Activated naive CD4-positive, alpha-beta T cell treated with anti-CD3 and anti-CD28 coated beads, Interleukin-2, amount 50 U/mL, for 24 hours (primary cell): ENCODE data around the gene LSM4.

Source experiments
- H3K27ac Mint-ChIP-seq: one replicate; pipeline ENCODE4 v1.8.0; 2021; ENCODE audit warnings: mild to moderate bottlenecking, mixed read lengths
- H3K27me3 Mint-ChIP-seq: one replicate; pipeline ENCODE4 v1.8.0; 2021; ENCODE audit warnings: mixed read lengths
- H3K36me3 Mint-ChIP-seq: one replicate; pipeline ENCODE4 v1.8.0; 2021; ENCODE audit warnings: mixed read lengths
- H3K4me1 Mint-ChIP-seq: one replicate; pipeline ENCODE4 v1.8.0; 2021; ENCODE audit warnings: mixed read lengths
- H3K4me3 Mint-ChIP-seq: one replicate; pipeline ENCODE4 v1.8.0; 2021; ENCODE audit warnings: mild to moderate bottlenecking, mixed read lengths
- H3K9me3 Mint-ChIP-seq: one replicate; pipeline ENCODE4 v1.8.0; 2021; ENCODE audit warnings: mixed read lengths

The LSM4 gene

DNA sequence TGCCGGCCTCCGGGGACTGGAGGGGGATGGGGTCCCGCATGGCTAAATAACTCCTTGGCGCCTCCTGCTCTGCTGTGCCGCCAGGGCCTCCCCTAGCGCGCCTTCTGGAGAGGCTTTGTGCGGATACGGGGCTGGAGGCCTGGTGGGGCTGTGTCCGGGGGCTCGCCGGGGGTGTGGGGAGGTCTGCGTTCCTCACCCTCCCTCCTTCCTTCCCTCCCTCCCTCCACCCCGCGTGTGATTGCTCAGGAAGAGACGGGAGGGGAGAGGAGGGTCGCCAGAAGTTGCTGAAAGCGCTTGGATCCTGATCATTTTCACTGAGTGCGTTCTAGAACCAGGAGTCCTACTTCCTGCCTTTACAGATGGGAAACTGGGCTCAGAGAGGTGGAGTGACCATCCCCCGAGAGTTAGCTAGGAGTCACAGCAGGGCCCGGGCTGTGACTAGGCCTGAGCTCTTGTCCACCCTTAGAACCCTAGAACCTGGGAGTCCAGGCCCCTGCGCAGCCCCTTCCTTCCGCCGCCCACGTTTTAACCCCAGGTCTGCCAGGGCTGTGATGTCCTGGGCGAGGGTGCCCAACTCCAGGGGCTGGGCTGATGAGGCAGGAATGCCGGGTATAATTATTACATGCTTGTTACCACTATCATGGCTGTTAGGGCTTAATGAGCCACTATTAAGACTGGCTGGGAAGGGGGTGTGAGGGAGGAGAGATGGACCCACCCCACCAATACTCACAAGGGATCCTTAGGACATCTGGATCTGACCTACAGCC is 40.7 kb downstream of the LSM4 start:
- H3K27me3 Mint-ChIP-seq = no peaks in the 10 kb centered on the region
- peak overlapping the region; percentile 95 for H3K27ac Mint-ChIP-seq
- H3K4me1 Mint-ChIP-seq = peaks cover 61% of the 10 kb centered on the region
- no peaks in the 10 kb centered on the region for H3K9me3 Mint-ChIP-seq
- H3K4me3 Mint-ChIP-seq = peak overlapping the region; percentile 82
- peaks cover 4% of the 10 kb centered on the region for H3K36me3 Mint-ChIP-seq

DNA sequence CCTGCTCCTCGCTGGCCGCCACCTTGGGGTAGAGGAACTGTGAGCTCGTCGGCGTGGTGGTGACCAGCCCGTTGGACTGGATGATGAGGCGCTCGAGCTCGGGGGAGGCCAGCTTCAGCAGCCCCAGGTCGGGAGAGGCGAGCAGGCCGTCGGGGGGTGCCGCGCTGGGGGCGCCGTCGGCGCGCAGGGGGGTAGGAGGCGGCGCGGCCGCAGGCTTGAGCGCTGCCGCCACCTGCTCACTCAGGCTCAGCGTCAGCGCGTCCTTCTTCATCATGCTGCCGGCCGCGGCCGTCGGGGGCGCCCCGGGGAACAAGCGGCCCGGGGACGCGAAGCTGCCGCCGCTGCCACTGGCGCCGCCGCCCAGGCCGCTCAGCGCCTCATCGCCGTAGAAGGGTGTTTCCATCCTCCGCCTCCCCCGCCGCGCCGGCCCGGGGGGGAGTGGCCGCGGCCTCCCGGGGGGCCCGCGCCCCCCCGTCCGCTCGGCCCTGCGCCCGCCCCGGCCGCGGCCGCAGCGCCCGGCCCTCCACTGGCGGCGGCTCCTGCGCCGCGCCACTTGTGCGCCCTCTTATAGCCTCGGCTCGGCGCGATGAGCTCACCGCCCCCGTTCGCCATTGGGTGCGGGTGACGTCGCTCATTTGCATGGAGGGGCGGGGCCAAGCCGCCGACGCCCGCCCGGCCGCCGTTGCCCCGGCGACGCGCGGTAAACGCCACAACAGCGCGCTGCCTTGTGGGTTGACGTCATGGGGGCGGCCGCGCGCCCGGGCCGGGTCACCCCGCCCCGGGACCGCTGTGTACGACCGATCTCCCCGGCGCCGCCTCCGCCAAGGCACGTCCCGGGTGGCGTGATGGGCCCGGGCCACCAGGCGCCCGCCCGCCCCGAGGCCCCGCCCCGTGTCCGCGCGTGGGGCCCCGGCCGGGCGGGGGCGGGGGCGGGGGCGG is 41.5 kb downstream of the LSM4 start, which contains the start of gene JUND:
Gene JUND, minus strand, starts transcription at position 541 of the 939 bp plus-strand sequence. Its CDS starts 138 bp downstream, at position 403.
- peaks cover 4% of the 10 kb centered on the region for H3K36me3 Mint-ChIP-seq
- peak within 1 kb of the TSS; percentile 95 for H3K27ac Mint-ChIP-seq
- peak within 1 kb of the TSS; percentile 89 for H3K4me3 Mint-ChIP-seq
- H3K4me1 Mint-ChIP-seq = peaks cover 55% of the 10 kb centered on the region
- no peaks in the 10 kb centered on the region for H3K27me3 Mint-ChIP-seq
- no peaks in the 10 kb centered on the region for H3K9me3 Mint-ChIP-seq

DNA sequence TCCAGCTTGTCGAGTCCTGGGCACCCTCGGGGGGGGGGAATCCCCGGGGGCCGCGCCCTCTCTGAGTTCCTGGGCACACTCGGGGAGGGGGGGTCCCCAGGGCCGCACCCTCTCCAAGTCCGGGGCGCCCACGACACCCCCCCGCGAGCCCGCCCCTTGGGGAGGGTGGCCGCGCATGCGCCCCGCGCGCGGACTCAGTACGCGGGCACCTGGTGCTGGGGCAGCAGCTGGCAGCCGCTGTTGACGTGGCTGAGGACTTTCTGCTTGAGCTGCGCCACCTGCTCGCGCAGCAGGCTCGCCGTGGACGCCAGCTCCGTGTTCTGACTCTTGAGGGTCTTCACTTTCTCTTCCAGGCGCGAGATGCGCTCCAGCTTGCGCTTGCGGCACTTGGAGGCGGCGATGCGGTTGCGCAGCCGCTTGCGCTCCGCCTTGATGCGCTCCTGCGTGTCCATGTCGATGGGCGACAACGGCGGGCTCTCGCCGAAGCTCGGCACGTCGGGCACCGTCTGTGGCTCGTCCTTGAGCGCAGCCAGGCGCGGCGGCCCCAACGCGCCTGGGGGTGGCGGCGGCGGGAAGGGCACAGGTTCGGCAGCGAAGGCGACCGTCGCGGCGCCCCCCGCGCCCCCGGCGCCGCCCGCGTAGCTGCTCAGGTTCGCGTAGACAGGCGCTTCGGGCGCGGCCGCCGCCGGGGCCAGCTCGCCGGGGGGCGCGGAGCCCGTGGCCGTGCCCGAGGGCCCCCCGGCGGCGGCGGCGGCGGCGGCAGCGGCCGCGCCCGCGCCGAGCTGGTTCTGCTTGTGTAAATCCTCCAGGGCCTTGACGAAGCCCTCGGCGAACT is 42.4 kb downstream of the LSM4 start:
- Mint-ChIP-seq H3K4me1 (peaks cover 52% of the 10 kb centered on the region), H3K36me3 (peaks cover 4% of the 10 kb centered on the region), H3K9me3 (no peaks in the 10 kb centered on the region), H3K27ac (peak overlapping the region; percentile 95), H3K27me3 (no peaks in the 10 kb centered on the region), H3K4me3 (peak overlapping the region; percentile 89)

DNA sequence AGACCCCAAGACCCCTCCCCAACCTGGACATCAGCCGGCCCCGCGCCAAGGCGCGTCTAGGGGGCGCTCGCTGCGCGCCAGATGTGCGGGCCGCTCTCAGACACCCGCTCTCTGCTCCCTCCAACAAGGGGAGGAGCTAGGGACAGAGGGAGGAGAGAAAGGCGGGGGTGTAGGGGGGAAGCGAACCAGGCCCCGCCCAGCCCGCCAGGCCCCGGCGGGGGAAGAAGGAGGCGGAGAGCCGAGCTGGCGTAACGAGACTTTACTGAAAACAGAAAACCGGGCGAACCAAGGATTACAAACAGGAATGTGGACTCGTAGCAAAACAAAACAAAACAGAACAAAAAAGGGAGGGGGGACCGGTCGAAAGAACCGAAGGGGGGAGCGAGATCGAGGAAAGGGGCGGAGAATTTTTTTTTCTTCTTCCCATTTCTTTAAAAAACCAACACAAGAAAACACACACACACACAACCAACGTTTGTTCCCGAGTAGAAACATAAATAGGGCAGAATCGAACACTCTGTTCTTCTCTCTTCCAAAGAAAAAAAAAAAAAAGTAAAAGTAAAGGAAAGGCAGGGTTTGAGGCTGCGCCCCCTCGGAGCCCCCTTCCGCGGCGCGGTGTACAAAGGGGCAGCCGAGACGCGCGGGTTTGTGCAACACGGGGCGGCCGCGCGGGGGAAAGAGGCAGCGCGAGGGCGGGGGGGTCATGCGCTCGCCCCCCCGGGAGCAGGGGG is 43.2 kb downstream of the LSM4 start:
- Mint-ChIP-seq H3K4me3 (peak overlapping the region; percentile 93), H3K9me3 (no peaks in the 10 kb centered on the region), H3K4me1 (peaks cover 52% of the 10 kb centered on the region), H3K27me3 (no peaks in the 10 kb centered on the region), H3K27ac (peak overlapping the region; percentile 98), H3K36me3 (peaks cover 4% of the 10 kb centered on the region)

DNA sequence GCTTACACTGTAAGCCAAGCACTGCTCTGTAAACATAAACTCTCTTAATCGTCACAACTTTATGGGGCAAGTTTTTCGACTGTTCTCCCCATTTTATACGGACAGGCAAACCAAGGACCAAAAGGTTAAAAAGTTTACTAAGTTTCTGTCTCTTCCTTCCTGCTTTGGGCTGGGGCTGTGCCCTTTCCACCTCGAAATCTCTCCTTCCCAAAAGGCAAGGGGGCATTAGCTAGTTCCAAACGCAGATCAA is 43.7 kb downstream of the LSM4 start:
- Mint-ChIP-seq H3K9me3 (no peaks in the 10 kb centered on the region), H3K27me3 (no peaks in the 10 kb centered on the region), H3K27ac (peak overlapping the region; percentile 98), H3K4me1 (peaks cover 53% of the 10 kb centered on the region), H3K36me3 (peaks cover 4% of the 10 kb centered on the region), H3K4me3 (peak overlapping the region; percentile 93)

DNA sequence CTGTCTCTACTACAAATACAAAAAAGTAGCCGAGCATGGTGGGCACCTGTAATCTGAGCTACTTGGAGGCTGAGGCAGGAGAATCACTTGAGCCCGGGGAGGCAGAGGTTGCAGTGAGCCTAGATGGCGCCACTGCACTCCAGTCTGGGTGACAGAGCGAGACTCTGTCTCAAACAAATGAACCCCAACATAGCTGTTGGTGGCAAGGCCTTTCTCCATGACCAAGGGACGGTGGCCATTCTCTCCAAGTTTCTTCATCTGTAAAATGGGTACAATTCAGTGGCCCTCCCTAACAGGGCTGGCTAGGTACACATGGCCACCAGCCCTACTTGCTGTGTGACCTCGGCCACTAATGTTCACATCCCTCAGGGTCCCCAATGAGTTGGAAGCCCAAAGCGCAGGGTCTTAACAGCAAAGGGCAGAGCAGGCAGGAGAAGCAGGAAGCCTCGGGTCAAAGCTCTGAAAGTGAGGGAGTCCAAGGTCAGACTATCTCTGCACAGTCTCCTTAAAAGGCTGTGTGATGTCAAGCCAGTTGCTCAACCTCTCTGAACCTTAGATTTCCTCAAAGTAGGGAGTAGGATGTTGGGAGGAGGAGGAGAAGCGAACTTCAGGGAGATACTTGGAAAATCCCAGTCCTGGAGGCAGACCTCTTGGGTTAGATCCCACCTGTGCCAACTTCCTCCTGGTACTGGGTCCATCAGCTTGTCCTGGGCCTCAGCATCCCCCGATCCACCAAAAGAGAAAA is 44.2 kb downstream of the LSM4 start:
- Mint-ChIP-seq H3K4me3 (peak overlapping the region; percentile 93), H3K36me3 (peaks cover 4% of the 10 kb centered on the region), H3K9me3 (no peaks in the 10 kb centered on the region), H3K27me3 (no peaks in the 10 kb centered on the region), H3K4me1 (peaks cover 53% of the 10 kb centered on the region), H3K27ac (peak overlapping the region; percentile 98)

DNA sequence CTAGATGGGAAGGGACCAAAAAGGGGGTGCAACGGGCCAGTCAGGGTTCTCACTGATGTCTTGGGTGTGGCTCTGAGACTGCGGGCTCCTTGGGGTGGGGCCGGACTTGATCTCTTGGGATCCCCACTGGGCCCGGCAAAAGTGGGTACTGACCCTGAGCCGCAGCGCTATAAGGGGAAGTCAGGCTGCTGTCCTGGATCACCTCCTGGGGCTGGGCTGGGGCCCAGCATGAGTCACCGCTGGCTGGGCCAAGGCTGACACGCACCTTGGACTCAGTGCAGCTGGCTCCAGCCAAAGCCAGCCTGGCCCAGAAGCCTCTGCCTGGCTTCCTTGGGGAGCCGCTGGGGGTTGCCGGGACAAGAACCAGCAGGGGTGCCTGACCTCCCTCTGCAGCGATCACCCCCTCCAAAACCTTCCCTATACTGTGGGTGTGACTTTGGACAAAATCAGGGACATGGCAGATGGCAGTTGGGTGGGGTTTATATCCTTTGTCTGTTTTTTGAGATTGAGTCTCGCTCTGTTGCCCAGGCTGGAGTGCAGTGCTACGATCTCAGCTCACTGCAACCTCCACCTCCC is 48.0 kb downstream of the LSM4 start:
- no peaks in the 10 kb centered on the region for H3K27me3 Mint-ChIP-seq
- peak overlapping the region; percentile 23 for H3K27ac Mint-ChIP-seq
- no peak overlapping the region for H3K4me3 Mint-ChIP-seq
- H3K4me1 Mint-ChIP-seq = peaks cover 39% of the 10 kb centered on the region
- no peaks in the 10 kb centered on the region for H3K9me3 Mint-ChIP-seq
- peaks cover 4% of the 10 kb centered on the region for H3K36me3 Mint-ChIP-seq

DNA sequence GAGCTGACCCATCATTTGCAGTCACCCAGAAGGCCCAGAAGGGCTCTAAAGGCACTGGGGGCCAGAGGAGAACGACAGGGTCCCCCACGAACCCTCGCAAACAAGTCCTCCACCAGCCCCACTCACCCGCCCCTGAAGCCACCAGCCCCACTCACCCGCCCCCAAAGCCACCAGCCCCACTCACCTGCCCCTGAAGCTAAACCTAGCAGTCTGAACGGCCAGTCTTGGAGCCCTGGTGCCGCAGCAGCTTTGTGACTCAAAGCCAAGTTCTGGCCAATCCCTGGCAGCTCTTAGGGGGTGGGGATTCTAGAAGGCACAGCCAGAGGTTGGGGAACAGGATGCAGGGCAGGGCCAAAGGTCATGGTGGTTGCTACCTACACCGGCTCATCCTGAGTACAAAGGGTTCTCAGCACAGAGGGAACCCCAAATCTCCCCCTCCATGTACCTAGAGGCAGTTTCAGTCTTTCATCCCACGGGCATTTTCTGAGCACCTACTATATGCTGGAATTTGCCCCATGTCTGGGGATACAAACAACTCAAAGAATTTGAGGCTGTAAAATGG is 48.6 kb downstream of the LSM4 start, which contains the start of gene IQCN:
Gene IQCN, minus strand, starts transcription at position 234 of the 562 bp plus-strand sequence. CDS start 4,974 bp downstream, outside the sequence.
- peaks cover 37% of the 10 kb centered on the region for H3K4me1 Mint-ChIP-seq
- no peaks in the 10 kb centered on the region for H3K27me3 Mint-ChIP-seq
- peak within 1 kb of the TSS; percentile 76 for H3K27ac Mint-ChIP-seq
- peaks cover under 1% of the 10 kb centered on the region for H3K36me3 Mint-ChIP-seq
- no peak within 1 kb of the TSS for H3K4me3 Mint-ChIP-seq
- no peaks in the 10 kb centered on the region for H3K9me3 Mint-ChIP-seq

DNA sequence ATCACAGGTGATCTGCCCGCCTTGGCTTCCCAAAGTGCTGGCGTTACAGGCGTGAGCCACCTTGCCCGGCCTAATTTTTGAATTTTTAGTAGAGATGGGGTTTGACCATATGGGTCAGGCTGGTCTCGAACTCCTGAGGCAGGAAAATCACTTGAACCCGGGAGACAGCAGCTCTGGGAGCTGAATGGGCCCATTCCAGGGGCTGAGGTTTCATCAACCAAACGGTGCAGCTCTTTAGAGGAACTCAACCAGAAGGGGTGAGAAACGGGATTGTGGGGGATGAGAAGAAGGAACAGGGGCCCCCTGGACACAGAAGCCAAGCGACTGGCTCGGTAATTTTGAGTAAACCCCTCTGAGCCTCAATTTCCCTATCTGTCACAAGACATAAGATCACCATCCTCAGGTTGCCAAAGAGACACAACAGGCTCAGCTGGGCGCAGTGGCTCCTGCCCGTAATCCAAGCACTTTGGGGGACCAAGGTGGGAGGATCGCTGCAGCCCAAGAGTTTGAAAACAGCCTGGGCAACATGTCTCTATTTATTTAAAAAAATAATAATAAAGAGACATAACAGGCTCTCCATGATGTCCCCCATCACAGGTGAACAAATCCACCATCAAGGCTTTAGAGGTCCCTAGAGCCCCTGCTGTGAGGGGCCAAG is 49.2 kb downstream of the LSM4 start:
- H3K27ac Mint-ChIP-seq = no peak overlapping the region
- no peaks in the 10 kb centered on the region for H3K9me3 Mint-ChIP-seq
- H3K4me3 Mint-ChIP-seq = no peak overlapping the region
- no peaks in the 10 kb centered on the region for H3K27me3 Mint-ChIP-seq
- no peaks in the 10 kb centered on the region for H3K36me3 Mint-ChIP-seq
- H3K4me1 Mint-ChIP-seq = peaks cover 30% of the 10 kb centered on the region

DNA sequence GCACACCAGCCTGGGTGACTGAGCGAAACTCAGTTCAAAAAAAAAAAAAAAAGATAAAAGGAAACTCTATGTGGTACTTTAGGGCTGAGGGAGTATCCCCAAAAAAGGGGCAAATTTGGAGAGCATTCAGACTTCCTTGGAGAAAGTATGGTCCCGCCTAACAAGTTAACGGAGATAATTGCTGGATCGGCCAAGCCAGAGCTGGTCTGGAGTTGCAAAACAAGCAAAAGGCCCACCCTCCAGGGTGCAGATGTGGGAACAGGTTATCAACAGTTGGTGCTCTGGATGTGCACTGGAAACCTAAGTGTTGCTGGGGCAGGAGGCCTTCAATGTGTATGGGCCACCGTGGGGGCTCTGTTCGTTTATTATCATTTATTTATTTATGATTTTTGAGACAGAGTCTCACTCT is 51.4 kb downstream of the LSM4 start:
- H3K36me3 Mint-ChIP-seq = no peaks in the 10 kb centered on the region
- no peaks in the 10 kb centered on the region for H3K9me3 Mint-ChIP-seq
- no peak overlapping the region for H3K4me3 Mint-ChIP-seq
- no peaks in the 10 kb centered on the region for H3K27me3 Mint-ChIP-seq
- no peak overlapping the region for H3K27ac Mint-ChIP-seq
- peaks cover 17% of the 10 kb centered on the region for H3K4me1 Mint-ChIP-seq

DNA sequence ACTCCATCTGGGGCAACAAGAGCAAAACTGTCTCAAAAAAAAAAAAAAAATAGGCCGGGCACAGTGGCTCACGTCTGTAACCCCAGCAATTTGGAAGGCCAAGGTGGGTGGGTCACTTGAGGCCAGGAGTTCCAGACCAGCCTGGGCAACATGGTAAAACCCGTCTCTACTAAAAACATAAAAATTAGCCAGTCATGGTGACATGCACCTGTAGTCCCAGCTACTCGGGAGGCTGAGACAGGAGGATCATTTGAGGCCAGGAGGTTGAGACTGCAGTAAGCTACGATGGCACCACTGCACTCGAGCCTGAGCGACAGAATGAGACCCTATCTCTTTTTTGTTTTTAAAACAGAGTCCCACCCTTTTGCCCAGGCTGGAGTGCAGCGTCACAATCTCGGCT is 52.5 kb downstream of the LSM4 start:
- Mint-ChIP-seq H3K27ac (no peak overlapping the region), H3K9me3 (no peaks in the 10 kb centered on the region), H3K36me3 (no peaks in the 10 kb centered on the region), H3K4me3 (no peak overlapping the region), H3K4me1 (peaks cover 11% of the 10 kb centered on the region), H3K27me3 (no peaks in the 10 kb centered on the region)

DNA sequence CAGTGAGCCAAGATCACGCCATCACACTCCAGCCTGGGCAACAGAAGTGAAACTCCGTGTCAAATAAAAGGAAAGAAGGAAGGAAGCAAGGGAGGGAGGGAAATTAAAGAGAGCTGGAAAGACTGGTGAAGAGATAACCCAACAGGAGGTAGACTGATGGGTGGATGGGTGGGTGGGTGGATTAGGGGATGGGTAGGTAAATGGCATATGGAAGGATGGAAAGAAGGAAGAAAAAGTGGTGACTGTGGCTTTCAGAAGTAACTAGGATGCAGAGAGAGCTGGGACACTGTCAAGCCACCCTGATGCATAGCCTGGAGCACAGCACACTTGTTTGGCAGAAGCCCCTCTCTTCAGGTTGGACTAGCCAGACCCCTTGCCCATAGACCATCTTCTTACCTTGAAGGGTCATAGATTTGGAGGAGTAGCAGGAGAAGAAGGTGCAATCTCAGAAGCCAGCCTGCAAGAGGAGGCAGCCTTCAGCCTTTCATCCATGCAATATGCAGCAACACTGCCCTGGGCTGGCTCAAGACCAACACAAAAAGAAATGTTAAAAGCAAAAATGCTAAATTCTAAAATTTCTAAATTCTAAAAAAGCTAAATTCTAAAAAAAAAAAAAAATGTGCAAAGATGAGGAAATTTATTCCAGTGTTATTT is 53.7 kb downstream of the LSM4 start:
- H3K9me3 Mint-ChIP-seq = no peaks in the 10 kb centered on the region
- H3K27me3 Mint-ChIP-seq = no peaks in the 10 kb centered on the region
- H3K27ac Mint-ChIP-seq = peak overlapping the region; percentile 77
- no peaks in the 10 kb centered on the region for H3K36me3 Mint-ChIP-seq
- no peaks in the 10 kb centered on the region for H3K4me1 Mint-ChIP-seq
- no peak overlapping the region for H3K4me3 Mint-ChIP-seq
